KOPT-K1 (cell line): ENCODE measurements around the gene JARID2.

Experiments
- H3K27ac ChIP-seq: fragments of 200-600 bp; sonication (generic); 2 replicates; pipeline ENCODE4 v1.5.1; 2016; ENCODE audit warnings: antibody characterized with exemption, mild to moderate bottlenecking, low read depth, low read length; ENCODE audit not compliant: poor library complexity, severe bottlenecking
- H3K36me3 ChIP-seq: fragments of 200-600 bp; sonication (generic); 2 replicates; pipeline ENCODE4 v1.5.1; 2017; ENCODE audit warnings: antibody characterized with exemption, mild to moderate bottlenecking, low read length, moderate library complexity; ENCODE audit not compliant: insufficient read depth
- H3K9me3 ChIP-seq: fragments of 200-600 bp; sonication (generic); 2 replicates; pipeline ENCODE4 v1.5.1; 2017; ENCODE audit warnings: antibody characterized with exemption, low read length, mild to moderate bottlenecking; ENCODE audit not compliant: insufficient read depth, poor library complexity, severe bottlenecking

The JARID2 gene

DNA sequence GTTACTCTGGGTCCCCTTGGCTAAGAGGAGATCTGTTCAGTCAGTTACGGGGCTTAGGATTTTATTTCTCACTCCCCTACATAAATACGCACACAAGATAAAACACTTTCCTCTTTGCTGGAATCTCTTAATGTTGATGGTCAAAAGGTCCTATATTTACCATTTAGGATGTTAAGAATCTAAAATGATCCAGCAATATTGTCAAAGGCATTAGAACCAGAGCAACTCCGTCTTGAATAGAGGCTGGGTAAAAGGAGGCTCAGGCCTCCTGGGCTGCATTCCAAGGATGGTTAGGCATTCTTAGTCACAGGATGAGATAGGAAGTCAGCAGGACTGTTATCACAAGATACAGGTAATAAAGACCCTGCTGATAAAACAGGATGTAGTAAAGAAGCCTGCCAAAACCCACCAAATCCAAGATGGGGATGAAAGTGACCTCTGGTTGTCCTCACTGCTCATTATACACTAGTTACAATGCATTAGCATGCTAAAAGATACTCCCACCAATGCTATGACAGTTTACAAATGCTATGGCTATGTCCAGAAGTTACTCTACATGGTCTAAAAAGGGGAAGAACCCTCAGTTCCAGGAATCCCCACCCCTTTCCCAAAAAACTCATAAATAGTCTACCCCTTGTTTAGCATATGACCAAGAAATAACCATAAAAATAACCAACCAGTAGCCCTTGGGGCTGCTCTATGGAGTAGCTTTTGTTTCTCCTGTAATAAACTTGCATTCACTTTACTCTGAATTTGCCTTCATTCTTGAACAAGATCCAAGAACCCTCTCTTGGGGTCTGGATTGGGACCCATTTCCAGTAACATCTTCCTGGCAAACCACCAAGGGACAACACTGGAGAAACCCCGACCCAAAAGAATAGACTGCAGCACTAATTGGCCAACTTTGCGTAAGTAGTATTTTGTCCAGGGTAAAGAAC lies 309.5 kb downstream of the JARID2 start:
- H3K36me3 ChIP-seq: no peaks in the 10 kb centered on the region
- no peaks in the 10 kb centered on the region for H3K9me3 ChIP-seq
- no peak overlapping the region for H3K27ac ChIP-seq

- no peaks in the 10 kb centered on the region for H3K9me3 ChIP-seq
- H3K27ac ChIP-seq: no peak overlapping the region
- no peaks in the 10 kb centered on the region for H3K36me3 ChIP-seq
Observed at GRCh38 chr6:15556711-15557110, 310.8 kb downstream of the JARID2 start.

- H3K9me3 ChIP-seq: no peaks in the 10 kb centered on the region
- no peaks in the 10 kb centered on the region for H3K36me3 ChIP-seq
- no peak overlapping the region for H3K27ac ChIP-seq
Observed at GRCh38 chr6:15557174-15557573, 311.3 kb downstream of the JARID2 start.

- Histone ChIP-seq H3K27ac (no peak overlapping the region), H3K9me3 (no peaks in the 10 kb centered on the region), H3K36me3 (no peaks in the 10 kb centered on the region)
Observed at GRCh38 chr6:15560713-15561112, 314.8 kb downstream of the JARID2 start.

GRCh38 chr6:15561447-15562199 lies 315.8 kb downstream of the JARID2 start:
- Histone ChIP-seq H3K36me3 (no peaks in the 10 kb centered on the region), H3K27ac (no peak overlapping the region), H3K9me3 (no peaks in the 10 kb centered on the region)

- no peaks in the 10 kb centered on the region for H3K9me3 ChIP-seq
- no peaks in the 10 kb centered on the region for H3K36me3 ChIP-seq
- H3K27ac ChIP-seq: no peak overlapping the region
Observed at GRCh38 chr6:15562977-15563376, 317.1 kb downstream of the JARID2 start.

DNA sequence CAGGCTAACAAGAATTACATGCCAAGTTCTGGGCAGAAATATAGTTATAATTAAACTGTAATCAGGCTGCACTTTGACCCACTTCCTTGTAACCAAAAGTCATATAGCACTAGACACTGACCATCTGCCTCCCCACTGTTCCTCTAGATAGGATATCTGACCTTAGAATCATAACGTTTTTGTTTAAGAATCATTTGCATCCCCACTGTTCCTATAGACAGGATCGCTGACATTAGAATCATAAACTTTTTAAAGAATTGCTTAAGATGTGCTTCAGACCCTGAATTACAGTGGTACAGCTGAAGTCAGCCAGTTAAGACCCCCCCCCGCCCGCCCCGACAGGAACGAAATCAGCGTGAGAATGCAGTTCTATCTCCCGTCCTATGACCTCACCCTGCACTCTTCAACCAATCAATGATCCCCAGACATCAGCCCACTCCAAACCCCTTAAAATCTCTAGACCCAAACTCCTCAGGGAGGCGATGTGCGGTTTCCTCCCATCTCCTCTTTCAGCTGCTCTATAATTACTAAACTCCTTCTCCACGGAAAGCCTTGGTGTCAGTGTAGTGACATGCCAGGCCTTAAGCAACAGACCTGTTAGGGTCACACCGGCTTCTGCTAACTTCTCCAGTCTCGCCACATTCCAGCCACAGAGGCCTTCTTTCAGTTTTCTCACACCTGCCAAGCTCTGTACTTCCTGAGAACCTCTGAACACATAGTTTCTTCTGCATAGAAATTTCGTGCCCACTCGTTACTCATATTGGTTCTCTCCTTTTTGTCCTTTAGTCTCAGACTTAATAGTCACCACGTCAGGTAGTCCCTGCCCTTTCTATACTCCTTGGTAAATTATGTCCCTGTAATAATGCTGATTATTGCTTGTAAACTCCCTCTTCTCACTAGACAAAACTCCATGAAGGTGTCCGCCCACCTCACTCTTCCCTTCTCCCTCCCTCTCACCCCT lies 323.4 kb downstream of the JARID2 start:
- H3K36me3 ChIP-seq: no peaks in the 10 kb centered on the region
- H3K27ac ChIP-seq: no peak overlapping the region
- no peaks in the 10 kb centered on the region for H3K9me3 ChIP-seq

GRCh38 chr6:15570171-15570570 lies 324.3 kb downstream of the JARID2 start:
- Histone ChIP-seq H3K9me3 (no peaks in the 10 kb centered on the region), H3K36me3 (no peaks in the 10 kb centered on the region), H3K27ac (no peak overlapping the region)
